LNCaP clone FGC (cell line): ENCODE measurements around the gene SYNGR4.

ENCODE experiments used
- DNase-seq: peaks from one replicate; pipeline ENCODE4 v3.0.0-alpha.2; 2011; ENCODE audit warnings: low read depth
- H3K4me3 ChIP-seq: 2 replicates; pipeline ENCODE4 v1.5.1; 2011; ENCODE audit warnings: mild to moderate bottlenecking, low read depth, low read length, control low read depth
- CTCF ChIP-seq: IDR thresholded peaks from 2 replicates; pipeline ENCODE4 v1.5.1; 2012; ENCODE audit warnings: mild to moderate bottlenecking; ENCODE audit not compliant: control insufficient read depth, insufficient read depth; ENCODE audit errors: extremely low read depth

Gene SYNGR4

GRCh38 chr19:48341515-48342413 is 22.4 kb upstream of the SYNGR4 start:
- H3K4me3 ChIP-seq = no peak overlapping the region
- TF ChIP-seq CTCF = no peak
- no peak for DNase-seq

- TF ChIP-seq CTCF = no peak
- no peak overlapping the region for H3K4me3 ChIP-seq
- DNase-seq = no peak
Observed at GRCh38 chr19:48342414-48342738, 21.8 kb upstream of the SYNGR4 start.

GRCh38 chr19:48342841-48343540 is 21.2 kb upstream of the SYNGR4 start:
- DNase-seq = no peak
- no peak for TF ChIP-seq CTCF

GRCh38 chr19:48344892-48345291 is 19.3 kb upstream of the SYNGR4 start:
- no peak overlapping the region for H3K4me3 ChIP-seq
- no peak for TF ChIP-seq CTCF
- no peak for DNase-seq

More at GRCh38 chr19:48342841-48343540, 21.2 kb upstream of the SYNGR4 start:
- no peak overlapping the region for H3K4me3 ChIP-seq

- DNase-seq = no peak
- no peak for TF ChIP-seq CTCF
- no peak overlapping the region for H3K4me3 ChIP-seq
Observed at GRCh38 chr19:48346191-48346590, 18.0 kb upstream of the SYNGR4 start.

- no peak overlapping the region for H3K4me3 ChIP-seq
- no peak for DNase-seq
- no peak for TF ChIP-seq CTCF
Observed at GRCh38 chr19:48348045-48348444, 16.1 kb upstream of the SYNGR4 start.
